PFSK-1 (cell line): ENCODE data around the gene GFAP.

Source experiments
- FOXP2 ChIP-seq: optimal IDR thresholded peaks from 2 replicates; pipeline ENCODE3; 2011; ENCODE audit warnings: borderline replicate concordance, control low read depth, inconsistent platforms; ENCODE audit not compliant: insufficient read depth; ENCODE audit errors: extremely low read length, extremely low read depth
- POLR2AphosphoS5 ChIP-seq: IDR thresholded peaks from 2 replicates; pipeline ENCODE4 v1.6.1; 2012; ENCODE audit warnings: low read depth, mild to moderate bottlenecking, control low read depth, low read length, moderate library complexity
- SIN3A ChIP-seq: IDR thresholded peaks from 2 replicates; pipeline ENCODE4 v1.6.1; 2012; ENCODE audit warnings: mild to moderate bottlenecking, low read length, moderate library complexity, borderline replicate concordance; ENCODE audit not compliant: insufficient read depth
- TAF1 ChIP-seq: IDR thresholded peaks from 2 replicates; pipeline ENCODE4 v1.6.1; 2012; ENCODE audit warnings: low read length, control low read depth, borderline replicate concordance; ENCODE audit not compliant: insufficient read depth
- TF ChIP-seq, protein P1 (sequence below), 2 experiments: IDR thresholded peaks; 2 replicates each; pipeline versions ENCODE4 v1.6.1 to v1.8.0; 2011 to 2012; ENCODE audit warnings: low read depth in 2 of 2, low read length in 2 of 2, control low read depth in 1 of 2, inconsistent platforms in 1 of 2, mild to moderate bottlenecking in 1 of 2, moderate library complexity in 1 of 2; ENCODE audit not compliant: insufficient read depth in 1 of 2

The GFAP gene

GRCh38 chr17:44942456-44942855 is 27.2 kb upstream of the GFAP start:
- TF ChIP-seq, protein P1, sequence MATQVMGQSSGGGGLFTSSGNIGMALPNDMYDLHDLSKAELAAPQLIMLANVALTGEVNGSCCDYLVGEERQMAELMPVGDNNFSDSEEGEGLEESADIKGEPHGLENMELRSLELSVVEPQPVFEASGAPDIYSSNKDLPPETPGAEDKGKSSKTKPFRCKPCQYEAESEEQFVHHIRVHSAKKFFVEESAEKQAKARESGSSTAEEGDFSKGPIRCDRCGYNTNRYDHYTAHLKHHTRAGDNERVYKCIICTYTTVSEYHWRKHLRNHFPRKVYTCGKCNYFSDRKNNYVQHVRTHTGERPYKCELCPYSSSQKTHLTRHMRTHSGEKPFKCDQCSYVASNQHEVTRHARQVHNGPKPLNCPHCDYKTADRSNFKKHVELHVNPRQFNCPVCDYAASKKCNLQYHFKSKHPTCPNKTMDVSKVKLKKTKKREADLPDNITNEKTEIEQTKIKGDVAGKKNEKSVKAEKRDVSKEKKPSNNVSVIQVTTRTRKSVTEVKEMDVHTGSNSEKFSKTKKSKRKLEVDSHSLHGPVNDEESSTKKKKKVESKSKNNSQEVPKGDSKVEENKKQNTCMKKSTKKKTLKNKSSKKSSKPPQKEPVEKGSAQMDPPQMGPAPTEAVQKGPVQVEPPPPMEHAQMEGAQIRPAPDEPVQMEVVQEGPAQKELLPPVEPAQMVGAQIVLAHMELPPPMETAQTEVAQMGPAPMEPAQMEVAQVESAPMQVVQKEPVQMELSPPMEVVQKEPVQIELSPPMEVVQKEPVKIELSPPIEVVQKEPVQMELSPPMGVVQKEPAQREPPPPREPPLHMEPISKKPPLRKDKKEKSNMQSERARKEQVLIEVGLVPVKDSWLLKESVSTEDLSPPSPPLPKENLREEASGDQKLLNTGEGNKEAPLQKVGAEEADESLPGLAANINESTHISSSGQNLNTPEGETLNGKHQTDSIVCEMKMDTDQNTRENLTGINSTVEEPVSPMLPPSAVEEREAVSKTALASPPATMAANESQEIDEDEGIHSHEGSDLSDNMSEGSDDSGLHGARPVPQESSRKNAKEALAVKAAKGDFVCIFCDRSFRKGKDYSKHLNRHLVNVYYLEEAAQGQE (IDR thresholded peaks at IDR 0.05; ENCODE audit: insufficient read depth in 1 of 2, low read depth in 2 of 2, low read length in 2 of 2): no peak
- no peak for TF ChIP-seq TAF1
- no peak for TF ChIP-seq FOXP2
- no peak for TF ChIP-seq POLR2AphosphoS5
- no peak for TF ChIP-seq SIN3A

DNA sequence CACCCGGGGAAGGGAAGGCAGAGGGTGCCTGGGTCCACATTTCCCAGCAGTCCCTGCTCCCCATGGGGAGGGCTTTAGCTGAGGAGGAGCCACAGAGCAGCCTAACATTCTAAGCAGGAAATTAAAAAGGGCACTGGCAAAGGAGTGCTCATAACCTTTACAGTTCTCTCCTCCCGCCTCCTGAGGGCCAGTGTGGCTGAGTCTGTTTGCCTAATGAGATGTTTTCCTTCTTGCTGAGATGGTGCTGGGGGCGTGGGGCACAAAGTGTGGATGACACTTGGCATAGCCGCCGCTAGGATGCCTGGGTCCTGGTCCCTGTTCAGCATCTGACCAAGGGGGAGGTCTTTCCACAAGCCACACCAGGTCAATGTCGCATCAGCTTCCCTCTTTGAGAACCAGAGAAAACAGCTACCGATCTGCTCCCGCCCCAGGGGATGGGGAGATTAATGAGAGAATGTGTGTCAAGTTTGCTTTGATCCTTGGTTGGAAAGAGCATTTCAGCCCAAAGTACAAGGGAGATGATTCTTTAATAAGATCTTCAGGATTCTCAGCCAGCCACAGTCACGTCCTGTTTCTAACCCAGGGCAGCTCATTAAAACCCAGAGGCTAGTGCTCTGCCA is 26.5 kb upstream of the GFAP start:
- TF ChIP-seq, protein P1 (IDR thresholded peaks at IDR 0.05; ENCODE audit: insufficient read depth in 1 of 2, low read depth in 2 of 2, low read length in 2 of 2): no peak
- no peak for TF ChIP-seq SIN3A
- TF ChIP-seq POLR2AphosphoS5: no peak
- TF ChIP-seq TAF1: no peak
- no peak for TF ChIP-seq FOXP2

DNA sequence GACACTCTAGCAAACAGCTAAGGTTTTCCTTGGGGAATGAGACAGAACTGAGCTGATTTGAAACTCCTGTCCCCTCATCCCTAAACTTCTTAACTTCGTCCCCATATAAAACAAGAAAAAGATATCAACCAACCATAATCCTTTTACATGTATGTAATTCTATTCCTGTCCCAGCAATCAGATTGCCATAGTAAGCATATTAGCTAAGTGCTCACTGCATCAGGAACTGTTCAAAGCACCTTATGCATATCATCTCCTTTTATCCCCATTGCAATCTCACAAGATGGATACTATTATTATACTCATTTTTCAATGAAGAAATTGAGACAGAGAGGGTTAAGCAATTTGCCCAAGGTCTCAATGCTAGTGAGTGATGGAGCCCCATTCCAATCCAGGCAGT is 25.5 kb upstream of the GFAP start:
- TF ChIP-seq, protein P1 (IDR thresholded peaks at IDR 0.05; ENCODE audit: insufficient read depth in 1 of 2, low read depth in 2 of 2, low read length in 2 of 2): no peak
- no peak for TF ChIP-seq TAF1
- no peak for TF ChIP-seq FOXP2
- no peak for TF ChIP-seq POLR2AphosphoS5
- no peak for TF ChIP-seq SIN3A

- TF ChIP-seq POLR2AphosphoS5 (no peak), TAF1 (no peak), SIN3A (no peak), FOXP2 (no peak)
- TF ChIP-seq, protein P1 (IDR thresholded peaks at IDR 0.05; ENCODE audit: insufficient read depth in 1 of 2, low read depth in 2 of 2, low read length in 2 of 2): no peak
Measured at GRCh38 chr17:44940317-44940716, 25.0 kb upstream of the GFAP start.

DNA sequence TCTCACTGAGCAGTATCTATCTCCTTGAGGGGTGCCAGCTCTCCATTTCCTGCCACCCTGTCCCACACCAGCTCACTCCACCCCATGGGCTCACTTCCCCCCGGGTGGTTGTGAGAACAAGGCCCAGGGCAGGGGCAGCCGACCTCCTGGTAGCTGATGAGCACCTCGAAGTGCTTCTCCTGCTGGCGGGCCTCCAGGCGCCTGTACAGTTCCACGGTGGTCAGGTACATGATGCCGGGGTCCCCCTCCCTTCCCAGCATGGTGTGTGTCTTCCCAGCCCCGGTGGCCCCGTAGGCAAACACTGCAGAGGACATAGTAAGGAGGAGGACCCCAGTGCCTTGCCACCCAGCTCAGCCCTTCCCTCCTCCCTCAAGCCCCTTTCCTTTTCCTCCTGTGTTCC is 19.8 kb upstream of the GFAP start:
- TF ChIP-seq TAF1: no peak
- TF ChIP-seq FOXP2: no peak
- no peak for TF ChIP-seq SIN3A

DNA sequence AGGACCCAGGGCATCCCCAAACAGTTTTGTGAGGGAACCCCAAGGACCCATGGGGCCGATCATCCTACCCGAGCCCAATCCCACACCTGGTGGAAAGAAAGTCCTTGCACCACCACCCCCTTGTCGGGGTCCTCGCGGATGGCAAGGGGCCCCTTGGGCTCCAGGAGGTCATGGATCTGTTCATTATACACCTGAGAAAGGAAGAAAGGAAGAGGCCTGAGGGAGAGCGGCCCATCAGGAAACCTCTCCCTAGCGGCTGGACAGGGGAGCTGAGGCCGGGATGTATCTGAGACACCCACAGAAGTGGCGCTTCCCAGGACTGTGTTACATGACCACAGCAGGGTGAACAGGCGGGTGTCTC is 19.4 kb upstream of the GFAP start:
- TF ChIP-seq SIN3A (no peak), TAF1 (no peak), FOXP2 (no peak), POLR2AphosphoS5 (no peak)
- TF ChIP-seq, protein P1 (IDR thresholded peaks at IDR 0.05; ENCODE audit: insufficient read depth in 1 of 2, low read depth in 2 of 2, low read length in 2 of 2): no peak
